K562 (cell line): ENCODE data around the gene MEA1. TPM values are rescaled to one million over a fixed set of nuclear protein-coding genes. Genes with fewer than 3 reads are reported as not detected.

ENCODE experiments used
- CCAR2 ChIP-seq: fragments of 200-400 bp; formaldehyde crosslinking; IDR thresholded peaks from 2 replicates; pipeline ENCODE4 v1.6.1; 2017; ENCODE audit warnings: mild to moderate bottlenecking, low read depth, low read length
- ESRRA ChIP-seq: fragments of 450-650 bp; IDR thresholded peaks from 2 replicates; pipeline ENCODE4 v1.6.1; 2014; ENCODE audit warnings: low read depth, mild to moderate bottlenecking, moderate library complexity, borderline replicate concordance
- GTF2E2 ChIP-seq: fragments of 200-800 bp; sonication (Bioruptor generic); IDR thresholded peaks from 2 replicates; pipeline ENCODE4 v1.6.1; 2016; ENCODE audit warnings: missing genetic modification characterization, missing compliant biosample characterization
- HCFC1 ChIP-seq: IDR thresholded peaks from 2 replicates; pipeline ENCODE4 v1.6.1; 2012; ENCODE audit warnings: low read depth, low read length, improper control_type of control experiment
- HDAC1 ChIP-seq, 2 experiments: fragments of 450-650 bp; IDR thresholded peaks; 2 replicates each; pipeline ENCODE4 v1.6.1; 2016 to 2017; ENCODE audit warnings: inconsistent platforms in 1 of 2, mild to moderate bottlenecking in 1 of 2, moderate library complexity in 1 of 2
- HDAC3 ChIP-seq: fragments of 450-650 bp; IDR thresholded peaks from 2 replicates; pipeline ENCODE4 v1.6.1; 2018; ENCODE audit warnings: borderline replicate concordance, mild to moderate bottlenecking, moderate library complexity; ENCODE audit not compliant: partially characterized antibody
- MAX ChIP-seq: sonication (generic); formaldehyde crosslinking; IDR thresholded peaks from 2 replicates; pipeline ENCODE4 v1.9.0; 2022; ENCODE audit warnings: mild to moderate bottlenecking, missing genetic modification reagents
- MCM2 ChIP-seq: fragments of 450-650 bp; IDR thresholded peaks from 2 replicates; pipeline ENCODE4 v1.6.1; 2017; ENCODE audit warnings: low read depth, mild to moderate bottlenecking
- MCM5 ChIP-seq: fragments of 450-650 bp; IDR thresholded peaks from 2 replicates; pipeline ENCODE4 v1.6.1; 2016; ENCODE audit warnings: low read depth
- MEF2A ChIP-seq: IDR thresholded peaks from 2 replicates; pipeline ENCODE4 v1.6.1; 2011; ENCODE audit warnings: low read depth, mild to moderate bottlenecking, low read length, moderate library complexity; ENCODE audit not compliant: control insufficient read depth
- MTA2 ChIP-seq: fragments of 450-650 bp; IDR thresholded peaks from 2 replicates; pipeline ENCODE4 v1.6.1; 2016; ENCODE audit warnings: low read depth
- NFRKB ChIP-seq: fragments of 450-650 bp; IDR thresholded peaks from 2 replicates; pipeline ENCODE4 v1.6.1; 2016; ENCODE audit warnings: low read depth
- OTX1 ChIP-seq: fragments of 450-650 bp; formaldehyde crosslinking; IDR thresholded peaks from 2 replicates; pipeline ENCODE4 v1.4.0; 2022; ENCODE audit warnings: mild to moderate bottlenecking
- PHF20 ChIP-seq: fragments of 450-650 bp; IDR thresholded peaks from 2 replicates; pipeline ENCODE4 v1.6.1; 2018; ENCODE audit not compliant: partially characterized antibody
- RREB1 ChIP-seq: fragments of 250-450 bp; sonication (Bioruptor Pico); IDR thresholded peaks from 2 replicates; pipeline ENCODE4 v1.4.0; 2020
- SMAD1 ChIP-seq: fragments of 150-350 bp; IDR thresholded peaks from 2 replicates; pipeline ENCODE4 v1.6.1; 2014; ENCODE audit warnings: low read length, low read depth; ENCODE audit not compliant: partially characterized antibody
- STAT6 ChIP-seq: sonication (generic); formaldehyde crosslinking; IDR thresholded peaks from 2 replicates; pipeline ENCODE4 v1.8.1; 2023; ENCODE audit warnings: mild to moderate bottlenecking, missing genetic modification reagents
- ZBTB43 ChIP-seq: sonication (generic); formaldehyde crosslinking; IDR thresholded peaks from 2 replicates; pipeline ENCODE4 v1.8.0; 2023; ENCODE audit warnings: mild to moderate bottlenecking, missing genetic modification reagents
- ZFX ChIP-seq: sonication (generic); formaldehyde crosslinking; IDR thresholded peaks from 2 replicates; pipeline ENCODE4 v1.8.0; 2022; ENCODE audit warnings: mild to moderate bottlenecking, missing genetic modification reagents, moderate library complexity
- polyA plus RNA-seq, 8 experiments: library from polyadenylated mRNA; depleted of rRNA in 4 of 8; stranded (reverse) in 5 of 8; unstranded in 3 of 8; fragments of >200 nt; fragmentation: Nextera tagmentation in 2 of 8; fragmentation: Illumina TruSeq in 1 of 8; extraction: Ambion mirVana in 2 of 8; extraction: Trizol in 1 of 8; gene quantifications; 2 replicates each; pipeline versions ENCODE4 v1.2.1 to v1.2.3, GENCODE V29; 2011 to 2014; ENCODE audit warnings: inconsistent platforms in 1 of 8, missing spikeins in 1 of 8
- total RNA-seq, 7 experiments: library from RNA; depleted of rRNA in 6 of 7; stranded (reverse); fragments of >200 nt in 6 of 7; fragmentation: Illumina TruSeq in 2 of 7; extraction: Trizol in 2 of 7; gene quantifications; 2 replicates each; pipeline versions ENCODE4 v1.2.1 to v1.2.3, GENCODE V29; 2011 to 2021; ENCODE audit warnings: low replicate concordance in 1 of 7

MEA1 gene
- total and polyA plus RNA-seq, 9 of the 15 experiments (the other 6 are each of a cell fraction or from before 2014, with no cell fraction given) = 86.8 to 210 (median 152) TPM

GRCh38 chr6:43021270-43022047 is 7.7 kb upstream of the MEA1 start, which contains the start of gene RRP36 (continued):
- no peak for TF ChIP-seq RREB1 (CRISPR knock-in tag)
- no peak for TF ChIP-seq MAX
- TF ChIP-seq ESRRA = peak; percentile 13; the same call in 1 of the 2 replicates
- no peak for TF ChIP-seq OTX1 (CRISPR knock-in tag)
- no peak for TF ChIP-seq MCM5
- peak; percentile 79 for TF ChIP-seq ZFX (CRISPR knock-in tag)
- TF ChIP-seq STAT6 (CRISPR knock-in tag) = no peak
- TF ChIP-seq PHF20 = peak; percentile 66
- no peak for TF ChIP-seq MCM2
- TF ChIP-seq HDAC3 = no peak
- TF ChIP-seq CCAR2 = no peak
- TF ChIP-seq MTA2 = no peak
- peak; percentile 60; the same call in 1 of the 2 replicates for TF ChIP-seq GTF2E2 (tag)
- no peak for TF ChIP-seq MEF2A
- no peak for TF ChIP-seq ZBTB43 (CRISPR knock-in tag)
- TF ChIP-seq NFRKB = peak; percentile 61
- TF ChIP-seq HDAC1 (IDR thresholded peaks at IDR 0.05) = peak in 1 of 2 experiments; percentile 65; a peak in 2 of 4 replicates
- TF ChIP-seq HCFC1 = peak; percentile 61
- peak; percentile 50 for TF ChIP-seq SMAD1
